Measurements from ENCODE around the gene SERPINI1.
"Not testable (repeated sequence)": the region's sequence is repeated elsewhere in the genome, so short reads cannot be mapped to it uniquely, and the experiment has no call there.

SERPINI1 gene

GRCh38 chr3:167787440-167787839 lies 51.9 kb downstream of the SERPINI1 start:
- DNase-seq (ENCODE audit: low read depth) = no peak

- no peak for DNase-seq (ENCODE audit: low read depth)
Observed at GRCh38 chr3:167798443-167798842, 62.9 kb downstream of the SERPINI1 start.

- DNase-seq (ENCODE audit: low read depth) = no peak
Observed at GRCh38 chr3:167808910-167809309, 73.4 kb downstream of the SERPINI1 start.

GRCh38 chr3:167810236-167810635 lies 74.7 kb downstream of the SERPINI1 start:
- no peak for DNase-seq (ENCODE audit: low read depth)

GRCh38 chr3:167811031-167811430 lies 75.5 kb downstream of the SERPINI1 start:
- no peak for DNase-seq (ENCODE audit: low read depth)

GRCh38 chr3:167813169-167814123 lies 77.9 kb downstream of the SERPINI1 start:
- no peak for DNase-seq (ENCODE audit: low read depth)

GRCh38 chr3:167814441-167814951 lies 79.0 kb downstream of the SERPINI1 start:
- no peak for DNase-seq (ENCODE audit: low read depth)

- DNase-seq (ENCODE audit: low read depth) = no peak
Observed at GRCh38 chr3:167816953-167817352, 81.4 kb downstream of the SERPINI1 start.

GRCh38 chr3:167820102-167820865 lies 84.8 kb downstream of the SERPINI1 start:
- DNase-seq (ENCODE audit: low read depth) = no peak

GRCh38 chr3:167821248-167821805 lies 85.8 kb downstream of the SERPINI1 start:
- no peak for DNase-seq (ENCODE audit: low read depth)

GRCh38 chr3:167823738-167824137 lies 88.2 kb downstream of the SERPINI1 start:
- no peak for DNase-seq (ENCODE audit: low read depth)

- DNase-seq (ENCODE audit: low read depth) = not testable (repeated sequence)
Observed at GRCh38 chr3:167827588-167827987, 92.1 kb downstream of the SERPINI1 start.

- no peak for DNase-seq (ENCODE audit: low read depth)
Observed at GRCh38 chr3:167829071-167829470, 93.5 kb downstream of the SERPINI1 start.

GRCh38 chr3:167830007-167830406 lies 94.5 kb downstream of the SERPINI1 start:
- no peak for DNase-seq (ENCODE audit: low read depth)

- no peak for DNase-seq (ENCODE audit: low read depth)
Observed at GRCh38 chr3:167835359-167835758, 99.8 kb downstream of the SERPINI1 start.

- DNase-seq (ENCODE audit: low read depth) = no peak
Observed at GRCh38 chr3:167835953-167836352, 100.4 kb downstream of the SERPINI1 start.

GRCh38 chr3:167837466-167837865 lies 101.9 kb downstream of the SERPINI1 start:
- DNase-seq (ENCODE audit: low read depth) = no peak

GRCh38 chr3:167839460-167840134 lies 104.1 kb downstream of the SERPINI1 start:
- no peak for DNase-seq (ENCODE audit: low read depth)

GRCh38 chr3:167840247-167840646 lies 104.7 kb downstream of the SERPINI1 start:
- DNase-seq (ENCODE audit: low read depth) = no peak

- DNase-seq (ENCODE audit: low read depth) = no peak
Observed at GRCh38 chr3:167843481-167843880, 108.0 kb downstream of the SERPINI1 start.

GRCh38 chr3:167843886-167844285 lies 108.4 kb downstream of the SERPINI1 start:
- no peak for DNase-seq (ENCODE audit: low read depth)

- no peak for DNase-seq (ENCODE audit: low read depth)
Observed at GRCh38 chr3:167844528-167844927, 109.0 kb downstream of the SERPINI1 start.
